GM12878 (cell line): ENCODE data around the gene NKAIN2.

ENCODE experiments used
- JUNB ChIP-seq: IDR thresholded peaks from 2 replicates; pipeline ENCODE4 v1.6.1; 2016; ENCODE audit warnings: antibody characterized with exemption, mild to moderate bottlenecking
- JUND ChIP-seq: IDR thresholded peaks from 2 replicates; pipeline ENCODE4 v1.6.1; 2012; ENCODE audit warnings: low read depth, mild to moderate bottlenecking, low read length, improper control_type of control experiment, moderate library complexity
- LARP7 ChIP-seq: fragments of 450-650 bp; IDR thresholded peaks from 2 replicates; pipeline ENCODE4 v1.6.1; 2017; ENCODE audit warnings: mild to moderate bottlenecking
- MTA3 ChIP-seq: IDR thresholded peaks from 2 replicates; pipeline ENCODE4 v1.6.1; 2012; ENCODE audit warnings: low read length, inconsistent platforms, borderline replicate concordance
- NR2C1 ChIP-seq: fragments of 450-650 bp; IDR thresholded peaks from 2 replicates; pipeline ENCODE4 v1.6.1; 2017; ENCODE audit warnings: antibody characterized with exemption, mild to moderate bottlenecking, moderate library complexity
- POLR2A ChIP-seq: IDR thresholded peaks from 2 replicates; pipeline ENCODE4 v1.6.1; 2011; ENCODE audit warnings: low read depth, mild to moderate bottlenecking, low read length
- POLR2AphosphoS5 ChIP-seq: IDR thresholded peaks from 2 replicates; pipeline ENCODE4 v1.6.1; 2011; ENCODE audit warnings: mild to moderate bottlenecking, low read length, inconsistent platforms
- RCOR1 ChIP-seq: conservative IDR thresholded peaks from 2 replicates; pipeline ENCODE4 v1.6.1; 2012; ENCODE audit warnings: low read depth, low read length, improper control_type of control experiment
- RFX5 ChIP-seq: IDR thresholded peaks from 2 replicates; pipeline ENCODE4 v1.6.1; 2011; ENCODE audit warnings: low read depth, low read length, improper control_type of control experiment
- SP1 ChIP-seq: IDR thresholded peaks from one replicate; pipeline ENCODE4 v1.6.1; 2011; ENCODE audit warnings: low read depth, low read length
- TAF1 ChIP-seq: IDR thresholded peaks from 2 replicates; pipeline ENCODE4 v1.6.1; 2011; ENCODE audit warnings: mild to moderate bottlenecking, low read depth, low read length, borderline replicate concordance
- YY1 ChIP-seq: IDR thresholded peaks from 2 replicates; pipeline ENCODE4 v1.6.1; 2011; ENCODE audit warnings: low read depth, mild to moderate bottlenecking, low read length
- TF ChIP-seq, protein P1 (sequence below): IDR thresholded peaks from 2 replicates; pipeline ENCODE4 v1.6.1; 2011; ENCODE audit warnings: borderline replicate concordance, low read depth, mild to moderate bottlenecking, moderate library complexity, mixed read lengths, low read length; ENCODE audit not compliant: insufficient read depth; ENCODE audit errors: extremely low read length
- TF ChIP-seq, protein P2 (sequence below), 3 experiments: IDR thresholded peaks in 2 of 3; conservative IDR thresholded peaks in 1 of 3; 2 replicates each; pipeline ENCODE4 v1.5.1; 2011; ENCODE audit warnings: low read depth in 3 of 3, low read length in 3 of 3, mild to moderate bottlenecking in 3 of 3, control low read depth in 2 of 3, moderate library complexity in 2 of 3, inconsistent platforms in 1 of 3, mixed read lengths in 1 of 3; ENCODE audit not compliant: control insufficient read depth in 2 of 3, insufficient read depth in 1 of 3; ENCODE audit errors: extremely low read depth in 1 of 3

DNA sequence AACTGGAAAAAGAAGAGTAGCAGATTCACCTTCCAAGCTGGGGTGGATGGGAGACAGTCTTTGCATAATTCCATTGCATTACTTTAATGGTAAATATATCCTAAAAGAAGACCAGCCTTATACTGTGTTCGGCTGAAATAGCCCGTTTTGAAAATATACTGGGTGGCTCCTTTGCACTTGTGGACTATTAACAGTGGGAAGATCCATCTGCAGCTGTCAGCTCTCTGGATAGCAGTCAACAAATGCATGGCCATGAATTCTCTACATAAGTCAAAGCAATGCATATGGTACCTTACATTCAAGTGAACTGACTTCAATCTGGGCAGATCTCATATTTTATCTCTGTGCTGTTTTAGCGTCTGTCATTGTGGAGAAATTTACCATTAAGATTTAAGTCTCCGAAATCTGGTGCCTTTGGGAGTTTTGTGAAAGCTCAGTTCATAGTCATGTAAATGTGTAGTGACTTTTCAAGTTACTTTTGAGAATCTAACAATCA is 758.0 kb downstream of the NKAIN2 start:
- TF ChIP-seq TAF1 (no peak), POLR2A (no peak), JUND (no peak), LARP7 (no peak), SP1 (no peak), YY1 (no peak), RFX5 (no peak), JUNB (no peak), POLR2AphosphoS5 (no peak), MTA3 (no peak), RCOR1 (no peak), NR2C1 (no peak)
- TF ChIP-seq, protein P1, sequence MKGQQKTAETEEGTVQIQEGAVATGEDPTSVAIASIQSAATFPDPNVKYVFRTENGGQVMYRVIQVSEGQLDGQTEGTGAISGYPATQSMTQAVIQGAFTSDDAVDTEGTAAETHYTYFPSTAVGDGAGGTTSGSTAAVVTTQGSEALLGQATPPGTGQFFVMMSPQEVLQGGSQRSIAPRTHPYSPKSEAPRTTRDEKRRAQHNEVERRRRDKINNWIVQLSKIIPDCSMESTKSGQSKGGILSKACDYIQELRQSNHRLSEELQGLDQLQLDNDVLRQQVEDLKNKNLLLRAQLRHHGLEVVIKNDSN = no peak
- TF ChIP-seq, protein P2, sequence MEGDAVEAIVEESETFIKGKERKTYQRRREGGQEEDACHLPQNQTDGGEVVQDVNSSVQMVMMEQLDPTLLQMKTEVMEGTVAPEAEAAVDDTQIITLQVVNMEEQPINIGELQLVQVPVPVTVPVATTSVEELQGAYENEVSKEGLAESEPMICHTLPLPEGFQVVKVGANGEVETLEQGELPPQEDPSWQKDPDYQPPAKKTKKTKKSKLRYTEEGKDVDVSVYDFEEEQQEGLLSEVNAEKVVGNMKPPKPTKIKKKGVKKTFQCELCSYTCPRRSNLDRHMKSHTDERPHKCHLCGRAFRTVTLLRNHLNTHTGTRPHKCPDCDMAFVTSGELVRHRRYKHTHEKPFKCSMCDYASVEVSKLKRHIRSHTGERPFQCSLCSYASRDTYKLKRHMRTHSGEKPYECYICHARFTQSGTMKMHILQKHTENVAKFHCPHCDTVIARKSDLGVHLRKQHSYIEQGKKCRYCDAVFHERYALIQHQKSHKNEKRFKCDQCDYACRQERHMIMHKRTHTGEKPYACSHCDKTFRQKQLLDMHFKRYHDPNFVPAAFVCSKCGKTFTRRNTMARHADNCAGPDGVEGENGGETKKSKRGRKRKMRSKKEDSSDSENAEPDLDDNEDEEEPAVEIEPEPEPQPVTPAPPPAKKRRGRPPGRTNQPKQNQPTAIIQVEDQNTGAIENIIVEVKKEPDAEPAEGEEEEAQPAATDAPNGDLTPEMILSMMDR (IDR thresholded peaks at IDR 0.05 in 2 of 3, conservative IDR thresholded peaks at IDR 0.05 in 1 of 3; ENCODE audit: control insufficient read depth in 2 of 3, extremely low read depth in 1 of 3, insufficient read depth in 1 of 3, low read depth in 3 of 3, low read length in 3 of 3) = no peak
